ENCODE results near the gene OR10H4. TPM values are rescaled to one million over a fixed set of nuclear protein-coding genes. Genes with fewer than 3 reads are reported as not detected.

OR10H4 gene
- polyA plus RNA-seq, 1 donor from 2014 or later, result not detected

GRCh38 chr19:15936173-15936572 lies 12.6 kb upstream of the OR10H4 start:
- TF ChIP-seq POLR2AphosphoS5 (IDR thresholded peaks at IDR 0.05) (no peak), REST (IDR thresholded peaks at IDR 0.05; ENCODE audit: borderline replicate concordance) (no peak), TAF1 (IDR thresholded peaks at IDR 0.05; ENCODE audit: low read depth) (no peak), EP300 (conservative IDR thresholded peaks at IDR 0.05; ENCODE audit: poor library complexity, severe bottlenecking) (no peak)
- Histone ChIP-seq H3K4me3 (ENCODE audit: low read length) (no peak overlapping the region), H3K4me2 (ENCODE audit: low read length) (no peak overlapping the region), H3K9me2 (ENCODE audit: insufficient read depth, low read length) (no peaks in the 10 kb centered on the region), H3K9ac (ENCODE audit: low read length) (no peak overlapping the region), H4K20me1 (ENCODE audit: insufficient read depth) (no peaks in the 10 kb centered on the region), H3K27ac (ENCODE audit: low read length) (no peak overlapping the region), H3K27me3 (ENCODE audit: insufficient read depth, low read depth, low read length) (no peaks in the 10 kb centered on the region), H2AFZ (ENCODE audit: low read depth, low read length) (no peak overlapping the region), H3K79me2 (replicated peaks; ENCODE audit: insufficient read depth, low read length) (no peaks in the 10 kb centered on the region), H3K9me3 (ENCODE audit: low read length) (peaks cover 8% of the 10 kb centered on the region), H3F3A (ENCODE audit: insufficient read depth, low read length, poor library complexity, severe bottlenecking) (no peaks in the 10 kb centered on the region), H3K36me3 (ENCODE audit: insufficient read depth, low read length) (no peaks in the 10 kb centered on the region)

DNA sequence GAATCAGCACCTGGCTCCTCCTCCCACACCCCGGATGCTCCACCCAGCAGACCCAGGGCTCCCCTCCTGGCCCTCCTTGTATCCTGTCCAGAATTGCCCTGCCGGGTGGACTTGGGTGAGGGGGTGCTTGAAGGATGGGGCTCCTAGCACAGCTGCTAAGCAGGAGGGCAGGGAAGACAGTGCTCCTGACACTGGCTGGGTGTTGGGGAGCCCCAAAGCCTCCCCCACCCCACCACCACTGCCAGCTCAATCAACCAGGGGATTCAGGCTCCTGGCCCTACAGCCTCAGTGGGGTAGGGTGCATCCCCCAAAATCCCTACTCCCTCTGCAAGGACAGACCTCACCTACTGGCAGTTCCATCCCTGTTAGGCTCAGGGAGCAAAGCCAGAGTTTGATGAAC lies 11.9 kb upstream of the OR10H4 start:
- Histone ChIP-seq H3K4me3 (ENCODE audit: low read length) (no peak overlapping the region), H4K20me1 (ENCODE audit: insufficient read depth) (no peaks in the 10 kb centered on the region), H3K9me3 (ENCODE audit: low read length) (peaks cover 8% of the 10 kb centered on the region), H3K27me3 (ENCODE audit: insufficient read depth, low read depth, low read length) (no peaks in the 10 kb centered on the region), H3K9me2 (ENCODE audit: insufficient read depth, low read length) (no peaks in the 10 kb centered on the region), H3K79me2 (replicated peaks; ENCODE audit: insufficient read depth, low read length) (no peaks in the 10 kb centered on the region), H3K9ac (ENCODE audit: low read length) (no peak overlapping the region), H3K36me3 (ENCODE audit: insufficient read depth, low read length) (no peaks in the 10 kb centered on the region), H3F3A (ENCODE audit: insufficient read depth, low read length, poor library complexity, severe bottlenecking) (no peaks in the 10 kb centered on the region), H3K4me2 (ENCODE audit: low read length) (no peak overlapping the region), H2AFZ (ENCODE audit: low read depth, low read length) (no peak overlapping the region), H3K27ac (ENCODE audit: low read length) (no peak overlapping the region)
- no peak for TF ChIP-seq CTCF (IDR thresholded peaks at IDR 0.05; ENCODE audit: poor library complexity, severe bottlenecking)
- no peak for TF ChIP-seq SMC3 (conservative IDR thresholded peaks at IDR 0.05; ENCODE audit: poor library complexity)
- TF ChIP-seq POLR2AphosphoS5 (IDR thresholded peaks at IDR 0.05), result no peak
- TF ChIP-seq RAD21 (conservative IDR thresholded peaks at IDR 0.05), result no peak
- no peak for TF ChIP-seq EZH2 (IDR thresholded peaks at IDR 0.05; ENCODE audit: borderline replicate concordance, insufficient read depth, low read length, poor library complexity, severe bottlenecking)
- no peak for TF ChIP-seq TAF1 (IDR thresholded peaks at IDR 0.05; ENCODE audit: low read depth)
- TF ChIP-seq MXI1 (conservative IDR thresholded peaks at IDR 0.05; ENCODE audit: poor library complexity, severe bottlenecking), result no peak
- no peak for TF ChIP-seq EP300 (conservative IDR thresholded peaks at IDR 0.05; ENCODE audit: poor library complexity, severe bottlenecking)
- TF ChIP-seq REST (IDR thresholded peaks at IDR 0.05; ENCODE audit: borderline replicate concordance), result no peak
